Measurements from ENCODE around the gene C12orf42.
A peak's percentile ranks its signal among the peaks of the same experiment; 100 is the strongest.

The C12orf42 gene

GRCh38 chr12:103423516-103423910, 72.3 kb downstream of the C12orf42 start:
- no peak for DNase-seq

GRCh38 chr12:103422746-103423515, 72.8 kb downstream of the C12orf42 start:
- peak; percentile 73 to 75 for DNase-seq

DNA sequence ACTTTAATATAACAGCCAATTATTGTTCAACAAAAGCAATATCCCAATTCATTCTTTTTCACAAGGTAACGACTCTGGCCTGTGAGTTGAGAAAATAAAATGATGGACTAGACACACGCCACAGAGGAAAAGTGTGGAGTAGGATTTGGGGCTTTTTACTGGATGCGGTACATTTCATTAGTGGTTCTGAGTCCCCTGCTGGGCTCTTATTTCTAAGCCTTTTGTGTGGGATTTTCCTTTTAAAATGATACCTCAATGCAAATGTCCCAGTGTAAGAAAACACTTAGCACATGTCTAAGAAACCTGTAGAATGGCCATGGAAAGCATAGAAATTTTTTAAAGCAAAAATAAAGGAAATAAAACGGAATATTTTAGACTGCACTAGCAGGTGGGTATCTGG, 73.4 kb downstream of the C12orf42 start:
- peak; percentile 33 to 64 for DNase-seq

- no peak for DNase-seq
Measured at GRCh38 chr12:103421402-103421801, 74.4 kb downstream of the C12orf42 start.

DNA sequence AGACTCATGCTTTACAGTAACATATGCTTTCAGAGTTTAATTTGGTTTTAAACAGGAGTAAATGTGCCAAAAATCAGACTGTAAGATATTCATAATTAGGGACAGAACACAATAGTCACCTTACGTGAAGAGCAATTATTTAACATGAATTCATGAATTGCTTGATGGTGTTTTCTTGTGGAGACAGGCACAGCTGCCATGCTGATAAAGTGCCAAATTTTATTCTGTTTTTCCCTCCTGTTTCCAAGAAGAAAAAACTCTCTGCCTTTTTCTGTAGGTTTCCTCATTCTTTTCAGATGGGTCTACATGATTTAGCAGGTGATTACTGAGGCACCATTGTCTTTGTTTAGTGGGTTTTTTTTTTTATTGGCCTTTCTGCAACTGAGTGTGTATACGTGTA, 80.1 kb downstream of the C12orf42 start:
- no peak for DNase-seq

- DNase-seq, result peak; percentile 45 to 56
Measured at GRCh38 chr12:103401421-103401820, 94.3 kb downstream of the C12orf42 start.

GRCh38 chr12:103399986-103400385, 95.8 kb downstream of the C12orf42 start:
- no peak for DNase-seq

- peak in 1 of 2 experiments; percentile 72 for DNase-seq
Measured at GRCh38 chr12:103397536-103397935, 98.2 kb downstream of the C12orf42 start.

GRCh38 chr12:103392722-103393121, 103.0 kb downstream of the C12orf42 start:
- DNase-seq, result no peak

DNA sequence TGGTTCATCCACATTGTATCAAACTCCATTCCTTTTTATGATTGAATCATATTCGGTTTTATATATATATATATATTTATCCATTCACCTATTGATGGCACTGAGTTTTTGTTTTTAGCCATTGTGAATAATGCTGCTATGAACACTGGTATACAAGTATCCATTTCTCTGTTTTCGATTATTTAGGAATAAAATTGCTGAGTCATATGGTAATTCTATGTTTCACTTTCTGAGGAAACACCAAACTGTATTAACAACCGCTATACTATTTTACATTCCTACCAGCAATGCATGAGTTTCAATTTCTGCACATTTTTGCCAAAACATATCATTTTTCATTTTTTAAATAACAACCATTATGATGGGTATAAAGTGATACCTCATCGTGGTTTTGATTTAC, 104.7 kb downstream of the C12orf42 start:
- no peak for DNase-seq

DNA sequence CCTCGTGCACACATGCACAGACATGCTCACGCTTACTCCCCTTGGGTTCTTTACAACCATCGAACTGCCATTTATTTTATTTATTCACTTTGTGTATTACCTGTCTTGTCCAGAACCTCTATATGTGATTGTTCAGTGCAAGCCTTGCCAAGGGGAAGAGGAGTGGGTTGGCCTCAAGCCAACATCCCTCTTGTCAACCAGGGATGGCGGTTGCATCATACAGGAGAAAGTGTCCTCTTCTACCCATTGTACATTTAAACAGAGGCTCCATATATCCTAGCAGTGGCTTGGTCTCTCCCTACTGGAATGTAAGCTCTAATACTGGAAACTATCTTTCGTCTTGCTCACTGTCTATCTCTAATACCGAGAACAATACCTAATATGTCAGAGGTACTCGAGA, 108.4 kb downstream of the C12orf42 start:
- DNase-seq, result peak in 1 of 2 experiments; percentile 77

- no peak for DNase-seq
Measured at GRCh38 chr12:103386451-103386850, 109.3 kb downstream of the C12orf42 start.

DNA sequence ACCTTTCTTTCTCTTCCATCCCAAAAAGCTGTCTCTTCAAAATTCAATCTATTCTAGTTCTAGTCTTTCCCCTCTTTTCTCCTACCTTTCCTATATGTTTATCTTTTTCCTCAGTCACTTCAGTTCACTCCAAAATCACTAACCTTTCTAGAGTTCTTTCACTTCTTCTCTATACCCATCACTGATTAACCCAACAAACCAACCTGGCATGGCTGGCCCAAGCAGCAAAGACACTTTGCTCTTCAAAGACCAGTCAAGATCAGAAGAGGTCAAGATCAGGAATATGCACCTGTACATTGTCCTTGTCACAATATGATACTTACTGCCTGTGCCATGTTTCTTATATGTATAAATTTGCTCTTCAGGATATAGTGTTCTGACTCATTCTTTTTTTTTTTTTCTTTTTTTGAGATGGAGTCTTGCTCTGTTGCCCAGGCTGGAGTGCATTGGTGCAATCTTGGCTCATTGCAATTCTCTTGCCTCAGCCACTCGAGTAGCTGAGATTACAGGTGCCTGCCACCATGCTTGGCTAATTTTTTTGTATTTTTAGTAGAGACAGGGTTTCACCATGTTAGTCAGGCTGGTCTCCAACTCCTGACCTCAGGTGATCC, 112.9 kb downstream of the C12orf42 start:
- DNase-seq, result no peak

DNA sequence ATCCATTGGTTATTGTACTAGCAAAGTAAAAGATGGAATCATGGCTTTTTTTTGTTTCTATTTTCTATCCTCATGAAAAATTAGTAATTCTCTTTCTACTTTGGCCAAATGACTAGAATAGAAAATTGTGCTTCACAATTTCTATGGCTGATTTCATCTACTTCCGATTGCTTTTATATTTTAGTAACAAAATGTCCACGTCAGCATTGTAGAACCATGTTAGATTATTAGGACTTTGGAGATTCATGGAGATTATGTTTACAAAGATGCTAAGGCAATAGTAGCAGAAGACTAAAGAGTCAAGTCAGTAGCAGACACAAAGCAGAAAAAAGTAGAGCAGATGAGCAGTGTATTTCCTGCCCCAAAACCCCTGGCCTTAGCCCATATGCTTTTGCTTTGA, 113.6 kb downstream of the C12orf42 start:
- DNase-seq, result no peak

GRCh38 chr12:103379670-103380069, 116.1 kb downstream of the C12orf42 start:
- peak in 1 of 2 experiments; percentile 84 for DNase-seq

DNA sequence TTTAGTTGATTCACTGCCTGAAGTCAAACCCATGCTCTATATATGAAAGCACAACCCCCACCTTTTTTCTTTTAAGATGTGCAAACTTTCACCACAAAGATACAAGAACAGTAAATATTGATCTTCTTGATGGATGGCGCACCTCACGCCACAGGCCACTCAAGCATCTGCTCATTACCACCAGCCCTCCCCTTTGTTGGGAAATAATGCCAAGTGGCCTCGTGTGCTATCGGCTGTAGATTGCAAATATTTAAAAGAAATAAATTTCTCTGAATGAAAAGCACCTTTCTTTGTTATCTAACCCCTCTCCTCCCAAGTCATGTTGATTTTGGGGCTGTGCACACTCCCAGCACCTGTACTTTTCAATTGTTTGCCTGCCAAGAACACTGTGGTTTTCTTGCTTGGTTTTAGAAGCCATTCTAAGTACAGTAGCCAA, 122.7 kb downstream of the C12orf42 start:
- DNase-seq, result peak; percentile 93 to 99

- peak in 1 of 2 experiments; percentile 30 for DNase-seq
Measured at GRCh38 chr12:103369929-103370328, 125.8 kb downstream of the C12orf42 start.

- no peak for DNase-seq
Measured at GRCh38 chr12:103368167-103368566, 127.6 kb downstream of the C12orf42 start.

GRCh38 chr12:103354403-103354802, 141.4 kb downstream of the C12orf42 start:
- no peak for DNase-seq

DNA sequence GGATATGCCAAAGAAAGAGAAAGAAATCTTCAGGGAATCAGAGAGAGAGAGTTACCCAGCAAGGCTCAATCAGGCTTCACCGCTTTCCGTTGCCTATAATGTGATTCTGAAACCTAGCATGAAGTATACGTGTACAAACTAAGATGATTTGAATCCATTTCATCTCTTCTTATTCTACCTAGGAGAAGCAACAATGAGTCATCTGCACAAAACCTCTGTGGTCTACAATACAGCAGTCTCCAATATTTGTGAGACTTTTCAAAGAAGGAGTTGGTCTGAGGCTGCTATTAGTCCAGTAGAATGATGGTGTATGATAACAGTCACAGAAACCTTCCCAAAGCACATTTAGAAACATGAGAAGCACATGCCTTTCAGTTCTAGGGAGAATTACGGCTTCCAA, 141.9 kb downstream of the C12orf42 start:
- no peak for DNase-seq

DNA sequence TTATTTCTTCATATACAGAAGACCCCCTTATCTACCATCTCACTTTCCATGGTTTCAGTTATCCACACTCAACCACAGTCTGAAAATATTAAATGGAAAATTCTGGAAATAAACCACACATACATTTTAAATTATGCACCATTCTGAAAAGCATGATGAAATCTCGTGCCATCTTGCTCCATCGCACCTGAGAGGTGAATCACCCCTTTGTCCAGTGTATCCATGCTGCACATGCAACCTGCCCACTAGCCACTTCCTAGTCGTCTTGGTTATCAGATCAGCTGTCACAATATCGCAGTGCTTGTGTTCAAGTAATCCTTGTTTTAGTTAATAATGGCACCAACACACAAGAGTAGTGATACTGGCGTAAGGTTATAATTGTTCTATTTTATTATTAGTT, 145.7 kb downstream of the C12orf42 start:
- no peak for DNase-seq

DNA sequence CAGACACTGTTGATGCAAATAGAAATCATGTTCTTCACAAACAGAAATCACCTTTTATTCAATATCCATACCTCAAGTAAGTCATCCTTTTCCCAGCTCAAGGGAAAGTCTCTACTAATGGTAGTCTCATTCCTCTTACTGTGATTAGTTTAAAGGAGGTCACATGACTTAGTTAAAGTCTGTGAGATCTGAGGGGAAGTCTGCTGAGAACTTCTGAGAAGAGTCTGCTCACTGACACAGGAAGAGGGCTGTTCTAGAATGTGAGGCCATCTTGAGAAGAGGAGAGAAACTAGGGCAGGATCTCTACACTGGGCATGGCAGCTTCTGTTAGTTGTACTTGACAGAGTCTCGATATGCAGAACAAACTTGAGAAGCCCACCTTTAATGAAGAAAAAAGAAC, 146.8 kb downstream of the C12orf42 start:
- DNase-seq, result no peak

DNA sequence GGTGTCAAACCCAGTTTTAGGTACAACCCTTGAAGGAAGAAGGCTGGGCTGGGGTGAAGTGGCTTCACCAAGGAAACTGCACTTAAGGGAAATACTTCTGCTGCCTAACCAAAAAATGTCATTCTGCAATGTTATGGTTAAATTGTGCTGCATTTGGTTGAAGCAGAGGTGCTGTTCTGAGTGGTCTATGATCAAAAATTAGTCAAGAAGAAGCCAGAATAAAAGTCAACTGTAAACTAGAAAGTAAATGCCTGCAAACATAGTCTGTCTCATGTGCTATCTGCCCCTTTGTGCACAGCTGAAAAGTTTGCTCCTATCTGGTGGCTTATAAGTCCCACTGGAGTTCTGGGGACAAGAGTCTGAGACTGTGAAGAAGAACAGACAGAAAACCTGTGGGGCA, 158.8 kb downstream of the C12orf42 start:
- no peak for DNase-seq

- no peak for DNase-seq
Measured at GRCh38 chr12:103334466-103334865, 161.3 kb downstream of the C12orf42 start.

- no peak for DNase-seq
Measured at GRCh38 chr12:103333676-103334075, 162.1 kb downstream of the C12orf42 start.

Data from NCI-H1930 (cell line).